Mucosa of descending colon (tissue), 3 donors: ENCODE data around the gene GATD1. TPM values are rescaled to one million over a fixed set of nuclear protein-coding genes. Genes with fewer than 3 reads are reported as not detected.

Source experiments
- ATAC-seq: fragments of 200-7000 bp; cut with Tn5 transposase; one replicate; pipeline ENCODE4 v1.9.1; 2020; ENCODE audit warnings: mild to moderate bottlenecking, moderate library complexity
- DNase-seq, 3 donors: peaks; one replicate each; pipeline ENCODE4 v3.0.0-alpha.2; 2020
- H3K36me3 ChIP-seq: fragments of 200-600 bp; one replicate; pipeline ENCODE4 v1.8.0; 2021; ENCODE audit warnings: low read depth, mild to moderate bottlenecking
- H3K4me1 ChIP-seq: fragments of 200-600 bp; one replicate; pipeline ENCODE4 v1.8.0; 2021; ENCODE audit warnings: low read depth, mild to moderate bottlenecking
- H3K4me3 ChIP-seq: fragments of 200-600 bp; one replicate; pipeline ENCODE4 v1.8.0; 2021; ENCODE audit warnings: mild to moderate bottlenecking
- H3K9me3 ChIP-seq: fragments of 200-600 bp; one replicate; pipeline ENCODE4 v1.8.0; 2021; ENCODE audit warnings: mild to moderate bottlenecking
- CTCF ChIP-seq: fragments of 200-600 bp; IDR thresholded peaks from one replicate; pipeline ENCODE4 v1.8.0; 2022; ENCODE audit warnings: antibody characterized with exemption, mild to moderate bottlenecking
- intact Hi-C, 2 donors: fragments of 100-400 bp; cut with DNase I in 1 of 2; cut with micrococcal nuclease in 1 of 2; formaldehyde crosslinking; loops; one replicate each; pipeline versions ENCODE4 v1.11.0 to v1.11.1; 2022; cut with DNase I, micrococcal nuclease
- total RNA-seq, 3 donors: library from RNA; stranded (reverse); fragmentation: NEBNext Ultra II Directional in 2 of 3; extraction: Animal tissue kit (Norgen Biotek cat#: 25700) in 2 of 3; gene quantifications; one replicate each; pipeline versions ENCODE4 v1.2.1 to v1.2.4, GENCODE V29; 2021 to 2023
- donor health status: DM: no; HTN: no; CAD: no; lungs with moderate emphysema.
- donor health status: DM: no; HTN: no; CAD: no.
- donor health status: DM: no; HTN: yes; CAD: no.

Gene GATD1
- total RNA-seq, 3 donors from 2014 or later, result 51.9 to 58.8 (median 57.4) TPM

DNA sequence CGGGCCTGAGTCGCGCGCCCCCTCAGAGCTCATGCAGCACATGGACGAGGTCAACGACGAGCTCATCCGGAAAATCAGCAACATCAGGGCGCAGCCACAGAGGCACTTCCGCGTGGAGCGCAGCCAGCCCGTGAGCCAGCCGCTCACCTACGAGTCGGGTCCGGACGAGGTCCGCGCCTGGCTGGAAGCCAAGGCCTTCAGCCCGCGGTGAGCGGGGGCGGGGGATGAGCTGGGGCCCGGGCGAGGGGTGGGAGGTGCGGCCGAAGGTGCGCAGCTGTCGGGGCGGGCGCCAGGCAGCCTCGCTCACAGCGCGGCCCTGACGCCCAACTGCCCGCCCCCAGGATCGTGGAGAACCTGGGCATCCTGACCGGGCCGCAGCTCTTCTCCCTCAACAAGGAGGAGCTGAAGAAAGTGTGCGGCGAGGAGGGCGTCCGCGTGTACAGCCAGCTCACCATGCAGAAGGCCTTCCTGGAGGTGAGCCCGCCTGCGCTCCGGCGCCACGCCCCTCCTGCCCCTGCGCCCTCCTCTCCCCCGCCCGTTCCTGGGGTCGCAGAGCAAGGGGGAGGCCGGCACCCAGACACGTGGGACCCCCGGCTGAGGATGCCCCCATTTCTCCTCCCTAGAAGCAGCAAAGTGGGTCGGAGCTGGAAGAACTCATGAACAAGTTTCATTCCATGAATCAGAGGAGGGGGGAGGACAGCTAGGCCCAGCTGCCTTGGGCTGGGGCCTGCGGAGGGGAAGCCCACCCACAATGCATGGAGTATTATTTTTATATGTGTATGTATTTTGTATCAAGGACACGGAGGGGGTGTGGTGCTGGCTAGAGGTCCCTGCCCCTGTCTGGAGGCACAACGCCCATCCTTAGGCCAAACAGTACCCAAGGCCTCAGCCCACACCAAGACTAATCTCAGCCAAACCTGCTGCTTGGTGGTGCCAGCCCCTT is 50.7 kb downstream of the GATD1 start:
- Histone ChIP-seq H3K36me3 (no peaks in the 10 kb centered on the region), H3K9me3 (no peaks in the 10 kb centered on the region), H3K4me3 (no peak overlapping the region), H3K4me1 (peaks cover 24% of the 10 kb centered on the region)
- no peak for TF ChIP-seq CTCF
- ATAC-seq, result peak; percentile 73
- intact Hi-C loops, result loop anchor here (5.0 to 10.0 kb wide), 3 partner anchors 62 to 172 kb away; no protein-coding TSS in a partner anchor
- peak; percentile 78 to 91 (median 90) for DNase-seq

DNA sequence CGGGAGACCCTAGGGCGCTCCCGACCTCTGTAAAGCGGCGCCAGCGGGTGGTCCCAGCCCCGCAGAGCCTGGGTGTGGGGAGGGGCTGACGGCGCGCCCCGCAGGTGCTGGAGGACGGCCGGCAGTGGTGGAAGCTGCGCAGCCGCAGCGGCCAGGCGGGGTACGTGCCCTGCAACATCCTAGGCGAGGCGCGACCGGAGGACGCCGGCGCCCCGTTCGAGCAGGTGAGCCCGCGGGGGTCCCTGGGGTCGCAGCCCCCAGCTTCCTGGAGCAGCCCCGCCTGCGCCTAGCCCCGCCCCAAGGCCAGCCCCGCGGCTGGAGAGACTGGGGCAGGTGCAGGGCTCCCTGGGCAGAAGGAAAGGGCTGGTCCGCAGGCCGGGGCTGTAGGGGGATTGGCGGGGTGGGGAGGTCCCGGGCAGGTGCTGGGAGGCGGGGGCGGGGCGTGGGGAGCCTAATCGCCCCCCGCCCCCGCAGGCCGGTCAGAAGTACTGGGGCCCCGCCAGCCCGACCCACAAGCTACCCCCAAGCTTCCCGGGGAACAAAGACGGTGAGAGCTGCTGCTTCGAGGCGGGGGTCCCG is 51.6 kb downstream of the GATD1 start:
- intact Hi-C loops, result loop anchor here (5.0 to 10.0 kb wide), 3 partner anchors 61 to 171 kb away; no protein-coding TSS in a partner anchor
- peaks cover 29% of the 10 kb centered on the region for H3K4me1 ChIP-seq
- ATAC-seq, result peak; percentile 39
- H3K4me3 ChIP-seq, result no peak overlapping the region
- no peak for TF ChIP-seq CTCF
- no peaks in the 10 kb centered on the region for H3K9me3 ChIP-seq
- no peaks in the 10 kb centered on the region for H3K36me3 ChIP-seq
- peak; percentile 26 to 71 (median 64) for DNase-seq

DNA sequence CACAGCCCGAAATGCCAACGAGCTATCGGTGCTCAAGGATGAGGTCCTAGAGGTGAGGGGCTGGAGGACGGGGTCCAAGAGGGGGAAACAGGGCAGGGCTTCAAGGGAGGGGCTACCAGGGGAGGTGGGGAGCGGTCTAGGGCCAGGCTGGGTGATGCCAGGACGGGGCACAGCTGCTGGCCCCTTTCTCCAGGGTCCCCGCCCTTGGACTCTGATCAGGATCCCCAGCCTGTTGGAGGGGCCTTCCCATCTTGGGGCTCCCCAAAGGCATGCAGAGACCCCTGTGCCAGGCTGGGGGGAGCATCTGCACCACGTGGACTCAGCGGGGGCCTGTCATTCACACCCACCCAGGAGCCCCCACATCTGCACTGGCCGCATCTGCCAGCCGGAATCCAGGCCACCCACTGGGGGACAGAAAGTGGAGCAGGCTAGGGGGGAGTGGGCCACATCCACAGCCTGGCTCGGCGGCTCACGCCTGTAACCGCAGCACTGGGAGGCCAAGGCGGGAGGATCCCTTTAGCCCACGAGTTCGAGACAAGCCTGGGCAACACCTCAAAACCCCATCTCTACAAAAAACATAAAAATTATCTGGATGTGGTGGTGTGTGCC is 52.4 kb downstream of the GATD1 start:
- intact Hi-C loops, result loop anchor here (5.0 to 10.0 kb wide), 3 partner anchors 60 to 170 kb away; no protein-coding TSS in a partner anchor
- peak in 1 of 3 donors; percentile 59 for DNase-seq
- Histone ChIP-seq H3K9me3 (no peaks in the 10 kb centered on the region), H3K36me3 (no peaks in the 10 kb centered on the region), H3K4me1 (peaks cover 37% of the 10 kb centered on the region), H3K4me3 (no peak overlapping the region)
- no peak for ATAC-seq
- TF ChIP-seq CTCF, result no peak

- intact Hi-C loops, result loop anchor here (10.0 kb wide), 2 partner anchors 59 to 169 kb away; no protein-coding TSS in a partner anchor
- ATAC-seq (no peak), DNase-seq (peak; percentile 19 to 57 (median 47))
- TF ChIP-seq CTCF, result no peak
- Histone ChIP-seq H3K9me3 (no peaks in the 10 kb centered on the region), H3K4me3 (no peak overlapping the region), H3K36me3 (no peaks in the 10 kb centered on the region), H3K4me1 (peaks cover 38% of the 10 kb centered on the region)
Measured at GRCh38 chr11:724049-724777, 53.1 kb downstream of the GATD1 start.
